ENCODE measurements around the gene TNFAIP8.

Gene TNFAIP8

GRCh38 chr5:119360905-119361593, 5.2 kb downstream of the TNFAIP8 start:
- DNase-seq (ENCODE audit: extremely low read depth, low read depth), result no peak
- TF ChIP-seq CTCF (IDR thresholded peaks at IDR 0.05; ENCODE audit: low read depth, low read length), result no peak

- no peak for TF ChIP-seq CTCF (IDR thresholded peaks at IDR 0.05; ENCODE audit: low read depth, low read length)
- no peak for DNase-seq (ENCODE audit: extremely low read depth, low read depth)
Observed at GRCh38 chr5:119361594-119362125, 5.8 kb downstream of the TNFAIP8 start.

GRCh38 chr5:119362714-119363113, 6.9 kb downstream of the TNFAIP8 start:
- no peak for DNase-seq (ENCODE audit: extremely low read depth, low read depth)
- TF ChIP-seq CTCF (IDR thresholded peaks at IDR 0.05; ENCODE audit: low read depth, low read length), result no peak

- no peak for DNase-seq (ENCODE audit: extremely low read depth, low read depth)
- TF ChIP-seq CTCF (IDR thresholded peaks at IDR 0.05; ENCODE audit: low read depth, low read length), result no peak
Observed at GRCh38 chr5:119363271-119363670, 7.5 kb downstream of the TNFAIP8 start.

GRCh38 chr5:119363936-119364335, 8.1 kb downstream of the TNFAIP8 start:
- TF ChIP-seq CTCF (IDR thresholded peaks at IDR 0.05; ENCODE audit: low read depth, low read length), result no peak
- DNase-seq (ENCODE audit: extremely low read depth, low read depth), result no peak

- DNase-seq (ENCODE audit: extremely low read depth, low read depth), result no peak
- no peak for TF ChIP-seq CTCF (IDR thresholded peaks at IDR 0.05; ENCODE audit: low read depth, low read length)
Observed at GRCh38 chr5:119365847-119366539, 10.2 kb downstream of the TNFAIP8 start.

GRCh38 chr5:119366540-119366881, 10.7 kb downstream of the TNFAIP8 start:
- no peak for TF ChIP-seq CTCF (IDR thresholded peaks at IDR 0.05; ENCODE audit: low read depth, low read length)
- DNase-seq (ENCODE audit: extremely low read depth, low read depth), result no peak

All from AG09319 (cell line).